Measurements from ENCODE around the gene FAM13C. TPM values are rescaled to one million over a fixed set of nuclear protein-coding genes. Genes with fewer than 3 reads are reported as not detected.
"Not testable (repeated sequence)": the region's sequence is repeated elsewhere in the genome, so short reads cannot be mapped to it uniquely, and the experiment has no call there.

FAM13C gene
- total RNA-seq, 6 experiments from 2014 or later, result 0.49 to 7.4 (median 1.5) TPM

- Histone ChIP-seq H3K27ac (no peak overlapping the region), H3K36me3 (no peaks in the 10 kb centered on the region), H3K27me3 (no peaks in the 10 kb centered on the region), H3K9me3 (no peaks in the 10 kb centered on the region), H3K4me1 (no peaks in the 10 kb centered on the region), H3K4me3 (no peak overlapping the region)
- 80% methylated on average over 4 of the region's 4 CpGs for WGBS (ENCODE audit: insufficient coverage, low coverage, low lambda C conversion rate, missing lambda C conversion rate)
- intact Hi-C loops (cut with DNase I), result no loop called here
- TF ChIP-seq POLR2A (IDR thresholded peaks at IDR 0.05) (no peak), CTCF (IDR thresholded peaks at IDR 0.05) (no peak)
- no peak for DNase-seq
- no peak for ATAC-seq
These were observed 132.9 kb downstream of the FAM13C start for GRCh38 chr10:59229441-59229840.

DNA sequence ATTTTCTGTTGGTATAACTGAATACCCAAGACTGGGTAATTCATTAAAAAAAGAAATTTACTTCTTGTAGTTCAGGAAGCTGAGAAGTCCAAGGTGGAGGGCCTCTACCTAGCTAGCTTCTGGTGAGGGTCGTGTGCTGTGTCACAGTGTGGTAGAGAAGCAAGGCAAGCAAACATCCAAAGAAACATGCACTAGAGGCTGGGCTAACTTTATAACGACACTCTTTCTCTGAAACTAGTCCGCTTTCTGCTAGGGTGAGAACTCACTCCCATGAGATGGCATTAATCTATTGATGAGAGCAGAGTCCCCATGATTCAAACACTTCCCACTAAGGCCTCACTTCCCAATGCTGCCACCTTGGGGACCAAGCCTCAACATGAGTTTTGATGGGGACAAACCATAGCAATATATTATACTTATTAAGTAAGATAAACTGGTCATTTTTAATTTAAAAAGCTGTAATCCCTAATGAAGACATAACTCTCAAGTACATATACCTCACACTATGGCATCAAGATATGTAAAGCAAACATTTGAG, 135.1 kb downstream of the FAM13C start:
- DNase-seq (no peak), ATAC-seq (peak in 1 of 4 donors; percentile 30)
- Histone ChIP-seq H3K27ac (no peak overlapping the region), H3K36me3 (no peaks in the 10 kb centered on the region), H3K4me1 (no peaks in the 10 kb centered on the region), H3K9me3 (no peaks in the 10 kb centered on the region), H3K4me3 (no peak overlapping the region), H3K27me3 (no peaks in the 10 kb centered on the region)
- intact Hi-C loops (cut with DNase I), result no loop called here
- 92% methylated on average over 3 of the region's 3 CpGs for WGBS (ENCODE audit: insufficient coverage, low coverage, low lambda C conversion rate, missing lambda C conversion rate)
- TF ChIP-seq CTCF (IDR thresholded peaks at IDR 0.05), result peak in 1 of 4 donors; percentile 10
- TF ChIP-seq POLR2A (IDR thresholded peaks at IDR 0.05), result no peak

GRCh38 chr10:59225211-59225610, 137.1 kb downstream of the FAM13C start:
- intact Hi-C loops (cut with DNase I), result no loop called here
- Histone ChIP-seq H3K27ac (no peak overlapping the region), H3K4me1 (no peaks in the 10 kb centered on the region), H3K4me3 (no peak overlapping the region), H3K9me3 (no peaks in the 10 kb centered on the region), H3K36me3 (no peaks in the 10 kb centered on the region), H3K27me3 (no peaks in the 10 kb centered on the region)
- no peak for TF ChIP-seq POLR2A (IDR thresholded peaks at IDR 0.05)
- ATAC-seq, result no peak
- DNase-seq, result no peak

GRCh38 chr10:59223597-59223996, 138.8 kb downstream of the FAM13C start:
- DNase-seq; ATAC-seq; H3K4me1 ChIP-seq; H3K4me3 ChIP-seq; H3K27me3 ChIP-seq; H3K9me3 ChIP-seq; intact Hi-C loops (cut with DNase I); H3K36me3 ChIP-seq; H3K27ac ChIP-seq: not testable (repeated sequence)
- WGBS (ENCODE audit: insufficient coverage, low coverage, low lambda C conversion rate, missing lambda C conversion rate), result 84% methylated on average over 2 of the region's 2 CpGs

- Histone ChIP-seq H3K4me3 (no peak overlapping the region), H3K9me3 (no peaks in the 10 kb centered on the region), H3K36me3 (no peaks in the 10 kb centered on the region), H3K27ac (no peak overlapping the region), H3K27me3 (no peaks in the 10 kb centered on the region), H3K4me1 (no peaks in the 10 kb centered on the region)
- intact Hi-C loops (cut with DNase I), result no loop called here
- DNase-seq (no peak), ATAC-seq (peak in 1 of 4 donors; percentile 37)
- no peak for TF ChIP-seq CTCF (IDR thresholded peaks at IDR 0.05)
- no peak for TF ChIP-seq POLR2A (IDR thresholded peaks at IDR 0.05)
These were observed 139.6 kb downstream of the FAM13C start for GRCh38 chr10:59222788-59223187.
